Activated naive CD8-positive, alpha-beta T cell (primary cell): ENCODE results near the gene GPR31.
"Not testable (repeated sequence)": the region's sequence is repeated elsewhere in the genome, so short reads cannot be mapped to it uniquely, and the experiment has no call there.

Experiments used
- H3K27ac Mint-ChIP-seq: one replicate; pipeline ENCODE4 v1.8.0; 2021; ENCODE audit warnings: mixed read lengths
- H3K27me3 Mint-ChIP-seq: one replicate; pipeline ENCODE4 v1.8.0; 2021; ENCODE audit warnings: mixed read lengths
- H3K36me3 Mint-ChIP-seq: one replicate; pipeline ENCODE4 v1.8.0; 2021; ENCODE audit warnings: mixed read lengths
- H3K4me1 Mint-ChIP-seq: one replicate; pipeline ENCODE4 v1.8.0; 2021; ENCODE audit warnings: low read depth, mixed read lengths
- H3K4me3 Mint-ChIP-seq: one replicate; pipeline ENCODE4 v1.8.0; 2021; ENCODE audit warnings: mild to moderate bottlenecking, mixed read lengths
- H3K9me3 Mint-ChIP-seq: one replicate; pipeline ENCODE4 v1.8.0; 2021; ENCODE audit warnings: low read depth, mixed read lengths

The GPR31 gene, protein sequence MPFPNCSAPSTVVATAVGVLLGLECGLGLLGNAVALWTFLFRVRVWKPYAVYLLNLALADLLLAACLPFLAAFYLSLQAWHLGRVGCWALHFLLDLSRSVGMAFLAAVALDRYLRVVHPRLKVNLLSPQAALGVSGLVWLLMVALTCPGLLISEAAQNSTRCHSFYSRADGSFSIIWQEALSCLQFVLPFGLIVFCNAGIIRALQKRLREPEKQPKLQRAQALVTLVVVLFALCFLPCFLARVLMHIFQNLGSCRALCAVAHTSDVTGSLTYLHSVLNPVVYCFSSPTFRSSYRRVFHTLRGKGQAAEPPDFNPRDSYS

GRCh38 chr6:167157863-167158262 lies at the start of gene GPR31:
Gene GPR31 (minus strand): TSS chr6:167157980. CDS start chr6:167157831, 149 bp downstream.
- Mint-ChIP-seq H3K9me3 (no peaks in the 10 kb centered on the region), H3K27ac (no peak within 1 kb of the TSS), H3K4me3 (no peak within 1 kb of the TSS), H3K4me1 (no peaks in the 10 kb centered on the region), H3K27me3 (peaks cover 3% of the 10 kb centered on the region), H3K36me3 (no peaks in the 10 kb centered on the region)

DNA sequence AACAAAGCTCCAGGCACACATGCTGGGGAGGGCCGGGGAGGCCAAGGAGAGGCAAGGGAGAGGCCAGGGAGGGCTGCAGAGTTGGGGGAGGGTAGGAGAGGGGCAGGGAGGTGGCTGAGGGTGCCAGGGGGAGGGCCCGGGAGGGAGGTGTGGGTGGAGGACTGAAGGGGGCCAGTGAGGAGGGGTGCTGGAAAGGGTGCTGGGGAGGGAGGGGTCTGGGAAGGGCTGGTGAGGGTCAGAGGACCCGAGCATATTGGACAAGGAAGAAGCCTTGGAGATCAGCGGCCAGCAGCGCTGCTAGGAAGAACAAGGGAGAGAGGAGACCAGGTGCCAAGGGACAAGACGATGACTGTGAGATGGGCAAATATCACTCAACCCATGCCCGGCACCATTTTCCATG lies 49.7 kb upstream of the GPR31 start:
- H3K27ac Mint-ChIP-seq, result no peak overlapping the region
- H3K4me3 Mint-ChIP-seq, result no peak overlapping the region
- H3K36me3 Mint-ChIP-seq, result no peaks in the 10 kb centered on the region
- no peaks in the 10 kb centered on the region for H3K27me3 Mint-ChIP-seq
- no peaks in the 10 kb centered on the region for H3K9me3 Mint-ChIP-seq
- no peaks in the 10 kb centered on the region for H3K4me1 Mint-ChIP-seq

GRCh38 chr6:167205316-167205715 lies 47.5 kb upstream of the GPR31 start:
- H3K9me3 Mint-ChIP-seq, H3K27me3 Mint-ChIP-seq, H3K27ac Mint-ChIP-seq, H3K4me1 Mint-ChIP-seq, H3K36me3 Mint-ChIP-seq, H3K4me3 Mint-ChIP-seq: not testable (repeated sequence)

- H3K27me3 Mint-ChIP-seq, result peaks cover 12% of the 10 kb centered on the region
- H3K4me1 Mint-ChIP-seq, H3K36me3 Mint-ChIP-seq, H3K4me3 Mint-ChIP-seq, H3K9me3 Mint-ChIP-seq, H3K27ac Mint-ChIP-seq: not testable (repeated sequence)
Measured at GRCh38 chr6:167204059-167204348, 46.2 kb upstream of the GPR31 start.

GRCh38 chr6:167203261-167204058 lies 45.7 kb upstream of the GPR31 start:
- H3K4me3 Mint-ChIP-seq, H3K9me3 Mint-ChIP-seq, H3K4me1 Mint-ChIP-seq, H3K27ac Mint-ChIP-seq, H3K36me3 Mint-ChIP-seq: not testable (repeated sequence)
- H3K27me3 Mint-ChIP-seq, result peaks cover 16% of the 10 kb centered on the region

- not testable (repeated sequence) for H3K4me3 Mint-ChIP-seq, H3K27ac Mint-ChIP-seq, H3K9me3 Mint-ChIP-seq, H3K36me3 Mint-ChIP-seq, H3K4me1 Mint-ChIP-seq
- H3K27me3 Mint-ChIP-seq, result peaks cover 16% of the 10 kb centered on the region
Measured at GRCh38 chr6:167202613-167203012, 44.8 kb upstream of the GPR31 start.

- H3K4me1 Mint-ChIP-seq, result no peaks in the 10 kb centered on the region
- no peak overlapping the region for H3K27ac Mint-ChIP-seq
- no peaks in the 10 kb centered on the region for H3K9me3 Mint-ChIP-seq
- H3K4me3 Mint-ChIP-seq, result no peak overlapping the region
- no peaks in the 10 kb centered on the region for H3K36me3 Mint-ChIP-seq
- H3K27me3 Mint-ChIP-seq, result peaks cover 16% of the 10 kb centered on the region
Measured at GRCh38 chr6:167200806-167201205, 43.0 kb upstream of the GPR31 start.

- not testable (repeated sequence) for H3K27ac Mint-ChIP-seq, H3K36me3 Mint-ChIP-seq, H3K4me3 Mint-ChIP-seq, H3K27me3 Mint-ChIP-seq, H3K9me3 Mint-ChIP-seq, H3K4me1 Mint-ChIP-seq
Measured at GRCh38 chr6:167195941-167196610, 38.3 kb upstream of the GPR31 start.

DNA sequence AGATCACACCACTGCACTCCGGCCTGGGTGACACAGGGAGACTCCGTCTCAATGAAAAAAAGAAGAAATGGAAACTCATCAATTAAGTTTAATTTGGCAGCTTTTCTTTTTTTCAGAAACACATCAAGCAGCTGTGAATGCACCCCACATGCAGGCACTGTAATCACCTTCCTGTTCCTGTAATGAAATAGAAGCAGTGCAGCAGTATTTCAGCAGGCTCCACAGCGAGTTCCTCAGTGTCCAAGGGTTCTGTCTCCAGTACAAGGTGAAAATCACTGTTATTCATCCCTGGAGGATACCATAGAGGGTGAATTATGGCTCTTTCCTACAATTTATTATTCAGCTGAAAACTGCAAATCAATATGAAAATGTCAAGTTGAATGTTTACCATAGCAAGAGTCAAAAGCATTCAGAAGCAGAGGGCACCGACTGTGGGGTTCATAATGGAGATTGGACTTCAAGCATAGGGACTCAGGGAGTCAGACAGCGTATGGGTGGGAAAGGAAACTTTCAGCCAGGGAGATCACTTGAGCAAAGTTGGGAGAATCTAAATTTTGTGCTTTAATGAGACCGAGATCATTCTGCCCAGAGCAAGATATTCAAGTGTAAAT lies 35.8 kb upstream of the GPR31 start:
- H3K4me1 Mint-ChIP-seq, H3K36me3 Mint-ChIP-seq, H3K27ac Mint-ChIP-seq, H3K9me3 Mint-ChIP-seq, H3K27me3 Mint-ChIP-seq, H3K4me3 Mint-ChIP-seq: not testable (repeated sequence)

DNA sequence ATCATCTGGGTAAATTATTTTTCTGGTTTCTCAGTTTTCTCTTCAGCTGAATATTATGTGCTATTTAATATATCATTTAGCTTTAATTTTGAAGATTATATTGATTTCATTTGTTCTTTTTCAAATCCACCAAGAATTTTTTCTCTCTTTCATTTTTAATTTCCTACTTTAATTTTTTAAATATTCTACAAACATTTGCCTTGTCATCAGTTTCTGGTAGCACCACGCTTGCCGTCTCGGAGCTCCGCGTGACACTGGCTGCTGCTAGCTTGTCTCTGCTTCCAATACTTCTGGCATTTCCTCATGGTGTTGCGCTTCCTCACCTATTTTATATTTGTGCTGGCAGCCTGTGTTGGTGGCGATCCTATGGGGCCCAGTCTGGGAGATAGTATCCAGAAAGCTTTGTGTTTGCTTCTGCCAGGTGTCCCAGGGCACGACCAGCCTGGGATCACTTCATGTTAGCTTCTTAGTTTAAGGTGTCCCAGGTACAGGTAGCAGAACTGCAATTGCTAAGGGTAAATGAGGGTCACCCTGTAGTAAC lies 33.3 kb upstream of the GPR31 start:
- not testable (repeated sequence) for H3K27ac Mint-ChIP-seq, H3K9me3 Mint-ChIP-seq, H3K4me3 Mint-ChIP-seq, H3K36me3 Mint-ChIP-seq, H3K4me1 Mint-ChIP-seq, H3K27me3 Mint-ChIP-seq

- not testable (repeated sequence) for H3K36me3 Mint-ChIP-seq, H3K4me1 Mint-ChIP-seq, H3K27me3 Mint-ChIP-seq, H3K4me3 Mint-ChIP-seq, H3K9me3 Mint-ChIP-seq, H3K27ac Mint-ChIP-seq
Measured at GRCh38 chr6:167187275-167187674, 29.5 kb upstream of the GPR31 start.

DNA sequence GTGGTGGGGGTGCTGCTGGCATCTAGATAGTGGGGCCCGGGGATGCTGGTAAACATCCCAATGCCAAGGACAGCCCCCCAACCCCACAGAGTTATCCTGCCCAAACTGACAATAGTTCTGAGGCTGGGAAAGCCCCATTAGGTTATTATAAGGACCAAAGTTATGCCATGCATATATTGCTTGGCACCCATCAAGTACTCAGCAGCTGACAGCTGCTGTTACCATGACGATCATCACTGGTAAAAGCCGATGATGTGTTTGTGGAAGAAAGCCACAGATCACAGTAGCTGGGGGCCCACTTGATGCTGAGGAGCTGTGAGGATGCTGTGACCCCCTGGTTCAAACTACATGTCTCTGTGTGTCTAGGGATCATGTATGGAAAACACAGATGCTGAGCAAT lies 27.3 kb upstream of the GPR31 start:
- not testable (repeated sequence) for H3K27ac Mint-ChIP-seq, H3K9me3 Mint-ChIP-seq, H3K4me1 Mint-ChIP-seq, H3K27me3 Mint-ChIP-seq, H3K4me3 Mint-ChIP-seq, H3K36me3 Mint-ChIP-seq

GRCh38 chr6:167182913-167183314 lies 25.1 kb upstream of the GPR31 start:
- not testable (repeated sequence) for H3K9me3 Mint-ChIP-seq, H3K27ac Mint-ChIP-seq

GRCh38 chr6:167181351-167181750 lies 23.6 kb upstream of the GPR31 start:
- not testable (repeated sequence) for H3K4me1 Mint-ChIP-seq, H3K9me3 Mint-ChIP-seq, H3K27ac Mint-ChIP-seq, H3K36me3 Mint-ChIP-seq, H3K27me3 Mint-ChIP-seq, H3K4me3 Mint-ChIP-seq

More at GRCh38 chr6:167182913-167183314, 25.1 kb upstream of the GPR31 start:
- not testable (repeated sequence) for H3K27me3 Mint-ChIP-seq, H3K4me3 Mint-ChIP-seq, H3K36me3 Mint-ChIP-seq, H3K4me1 Mint-ChIP-seq

DNA sequence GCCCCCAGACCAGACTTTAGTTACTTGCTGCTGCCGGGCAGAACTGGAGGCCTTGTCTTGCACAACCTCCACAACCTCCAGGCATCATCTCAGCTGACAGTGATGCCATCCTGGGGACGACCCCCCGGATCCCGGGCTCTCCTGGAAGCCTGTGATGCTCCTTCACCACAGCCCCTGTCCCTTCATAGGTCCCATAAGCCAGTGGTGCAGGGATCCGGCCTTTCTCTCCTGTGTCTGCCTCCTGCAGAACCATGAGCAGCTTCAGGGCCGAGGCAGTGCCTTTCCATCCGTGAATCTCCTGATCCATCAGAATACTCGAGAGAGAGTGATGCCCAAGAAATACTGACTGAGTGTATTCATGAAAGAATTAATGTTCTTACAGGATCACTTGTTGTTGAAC lies 22.3 kb upstream of the GPR31 start:
- H3K4me1 Mint-ChIP-seq, result not testable (repeated sequence)

More for the DNA sequence above, 22.3 kb upstream of the GPR31 start:
- not testable (repeated sequence) for H3K4me3 Mint-ChIP-seq, H3K36me3 Mint-ChIP-seq, H3K27me3 Mint-ChIP-seq, H3K27ac Mint-ChIP-seq, H3K9me3 Mint-ChIP-seq
